Spleen (tissue), 11 donors: ENCODE measurements around the gene SREBF1. TPM values are rescaled to one million over a fixed set of nuclear protein-coding genes. Genes with fewer than 3 reads are reported as not detected.

Experiments used
- DNase-seq: peaks from one replicate; pipeline ENCODE4 v3.0.0-alpha.2; 2020
- H3K27ac ChIP-seq, 8 donors: fragments of 200-600 bp; sonication (generic) in 7 of 8; 1 replicate in 4 of 8; 2 replicates in 4 of 8; pipeline versions ENCODE4 v1.5.0 to v1.8.0; 2016 to 2021; ENCODE audit warnings: inconsistent platforms in 4 of 8, mild to moderate bottlenecking in 4 of 8, moderate library complexity in 1 of 8
- H3K27me3 ChIP-seq, 7 donors: fragments of 200-600 bp; sonication (generic) in 6 of 7; replicated peaks in 1 of 7; 1 replicate in 4 of 7; 2 replicates in 3 of 7; pipeline versions ENCODE4 v1.5.0 to v1.8.0; 2016 to 2021; ENCODE audit warnings: inconsistent platforms in 3 of 7, mild to moderate bottlenecking in 1 of 7
- H3K36me3 ChIP-seq, 6 donors: fragments of 200-600 bp; sonication (generic) in 5 of 6; 1 replicate in 4 of 6; 2 replicates in 2 of 6; pipeline versions ENCODE4 v1.5.0 to v1.8.0; 2016 to 2021; ENCODE audit warnings: inconsistent platforms in 2 of 6
- H3K4me1 ChIP-seq, 6 donors: fragments of 200-600 bp; sonication (generic) in 5 of 6; 1 replicate in 3 of 6; 2 replicates in 3 of 6; pipeline versions ENCODE4 v1.5.0 to v1.8.0; 2016 to 2021; ENCODE audit warnings: inconsistent platforms in 3 of 6
- H3K4me3 ChIP-seq, 8 donors: fragments of 200-600 bp; sonication (generic) in 7 of 8; 1 replicate in 4 of 8; 2 replicates in 4 of 8; pipeline versions ENCODE4 v1.5.0 to v1.8.0; 2016 to 2021; ENCODE audit warnings: inconsistent platforms in 4 of 8, mild to moderate bottlenecking in 4 of 8, moderate library complexity in 2 of 8
- H3K9me3 ChIP-seq, 8 donors: fragments of 200-600 bp; sonication (generic) in 7 of 8; 1 replicate in 4 of 8; 2 replicates in 4 of 8; pipeline versions ENCODE4 v1.5.0 to v1.8.0; 2016 to 2021; ENCODE audit warnings: inconsistent platforms in 4 of 8
- POLR2A ChIP-seq, 3 donors: fragments of 450-650 bp; IDR thresholded peaks; one replicate each; pipeline ENCODE4 v1.5.1; 2017; ENCODE audit warnings: antibody characterized with exemption in 3 of 3, mild to moderate bottlenecking in 1 of 3
- POLR2AphosphoS5 ChIP-seq, 3 donors: sonication (generic); formaldehyde crosslinking; IDR thresholded peaks; one replicate each; pipeline ENCODE4 v1.5.1; 2017; ENCODE audit warnings: antibody characterized with exemption in 3 of 3
- WGBS, 5 donors: extraction: QIAGEN DNeasy Blood & Tissue Kit in 3 of 5; methylation state at CpG; one replicate each; pipeline versions ENCODE4 v1.1.5 to v1.1.7; 2013 to 2018; 5-methylcytosine and 5-hydroxymethylcytosine counted together
- intact Hi-C: fragments of 100-400 bp; cut with DNase I; formaldehyde crosslinking; loops from one replicate; pipeline ENCODE4 v1.15.0; 2023; ENCODE audit warnings: low total_unique reads
- polyA plus RNA-seq, 3 donors: library from polyadenylated mRNA; stranded (reverse); fragments of 200-250 nt; gene quantifications; one replicate each; pipeline ENCODE4 v1.2.1, GENCODE V29; 2013
- total RNA-seq, 7 donors: library from RNA; depleted of rRNA in 3 of 7; stranded (reverse); fragments of >200 nt in 3 of 7; fragmentation: NEBNext Ultra II Directional in 4 of 7; extraction: Animal tissue kit (Norgen Biotek cat#: 25700) in 4 of 7; gene quantifications; one replicate each; pipeline versions ENCODE4 v1.1.0 to v1.2.1, GENCODE V29; 2016 to 2021
- TF ChIP-seq, protein P1 (sequence below), 11 experiments: fragments of 200-600 bp in 7 of 11; fragments of 450-650 bp in 4 of 11; sonication (generic) in 4 of 11; IDR thresholded peaks in 8 of 11; conservative IDR thresholded peaks in 3 of 11; 1 replicate in 7 of 11; 2 replicates in 4 of 11; pipeline versions ENCODE4 v1.4.0 to v1.8.0; 2016 to 2021; ENCODE audit warnings: antibody characterized with exemption in 11 of 11, inconsistent platforms in 4 of 11, mild to moderate bottlenecking in 1 of 11
- donor health status: healthy with polysubstance abuse.
- donor health status: DM: no; HTN: no; CAD: no; lungs with moderate emphysema.
- donor health status: DM: no; HTN: no; CAD: no.
- donor health status: Bipolar disorder and iron deficiency.
- donor health status: healthy.
- donor health status: DM: no; HTN: no; CAD: no.
- donor health status: DM: yes; HTN: yes; CAD: no.

Gene SREBF1
- total and polyA plus RNA-seq, 10 donors = 25.0 to 74.8 (median 48.0) TPM

- 47 to 70% (median 55%) methylated on average over 3 of the region's 3 CpGs for WGBS, 5 donors
- peak overlapping the region in 7 of 8 donors; percentile 70 to 85 (median 79) for H3K4me3 ChIP-seq
- intact Hi-C loops = no loop called here
- no peaks in the 10 kb centered on the region for H3K27me3 ChIP-seq
- peaks cover 64 to 96% (median 81%) of the 10 kb centered on the region in 6 donors for H3K4me1 ChIP-seq
- no peak for TF ChIP-seq POLR2AphosphoS5 (IDR thresholded peaks at IDR 0.05)
- no peak for TF ChIP-seq POLR2A (IDR thresholded peaks at IDR 0.05)
- TF ChIP-seq, protein P1, sequence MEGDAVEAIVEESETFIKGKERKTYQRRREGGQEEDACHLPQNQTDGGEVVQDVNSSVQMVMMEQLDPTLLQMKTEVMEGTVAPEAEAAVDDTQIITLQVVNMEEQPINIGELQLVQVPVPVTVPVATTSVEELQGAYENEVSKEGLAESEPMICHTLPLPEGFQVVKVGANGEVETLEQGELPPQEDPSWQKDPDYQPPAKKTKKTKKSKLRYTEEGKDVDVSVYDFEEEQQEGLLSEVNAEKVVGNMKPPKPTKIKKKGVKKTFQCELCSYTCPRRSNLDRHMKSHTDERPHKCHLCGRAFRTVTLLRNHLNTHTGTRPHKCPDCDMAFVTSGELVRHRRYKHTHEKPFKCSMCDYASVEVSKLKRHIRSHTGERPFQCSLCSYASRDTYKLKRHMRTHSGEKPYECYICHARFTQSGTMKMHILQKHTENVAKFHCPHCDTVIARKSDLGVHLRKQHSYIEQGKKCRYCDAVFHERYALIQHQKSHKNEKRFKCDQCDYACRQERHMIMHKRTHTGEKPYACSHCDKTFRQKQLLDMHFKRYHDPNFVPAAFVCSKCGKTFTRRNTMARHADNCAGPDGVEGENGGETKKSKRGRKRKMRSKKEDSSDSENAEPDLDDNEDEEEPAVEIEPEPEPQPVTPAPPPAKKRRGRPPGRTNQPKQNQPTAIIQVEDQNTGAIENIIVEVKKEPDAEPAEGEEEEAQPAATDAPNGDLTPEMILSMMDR (IDR thresholded peaks at IDR 0.05 in 8 of 11, conservative IDR thresholded peaks at IDR 0.05 in 3 of 11) = no peak
- H3K27ac ChIP-seq = peak overlapping the region; percentile 91 to 99 (median 98)
- peaks cover 0 to under 1% (median 0%) of the 10 kb centered on the region in 6 donors for H3K36me3 ChIP-seq
- no peaks in the 10 kb centered on the region for H3K9me3 ChIP-seq
- no peak for DNase-seq
These were observed 615 bp upstream of the SREBF1 start for GRCh38 chr17:17837380-17837821.

DNA sequence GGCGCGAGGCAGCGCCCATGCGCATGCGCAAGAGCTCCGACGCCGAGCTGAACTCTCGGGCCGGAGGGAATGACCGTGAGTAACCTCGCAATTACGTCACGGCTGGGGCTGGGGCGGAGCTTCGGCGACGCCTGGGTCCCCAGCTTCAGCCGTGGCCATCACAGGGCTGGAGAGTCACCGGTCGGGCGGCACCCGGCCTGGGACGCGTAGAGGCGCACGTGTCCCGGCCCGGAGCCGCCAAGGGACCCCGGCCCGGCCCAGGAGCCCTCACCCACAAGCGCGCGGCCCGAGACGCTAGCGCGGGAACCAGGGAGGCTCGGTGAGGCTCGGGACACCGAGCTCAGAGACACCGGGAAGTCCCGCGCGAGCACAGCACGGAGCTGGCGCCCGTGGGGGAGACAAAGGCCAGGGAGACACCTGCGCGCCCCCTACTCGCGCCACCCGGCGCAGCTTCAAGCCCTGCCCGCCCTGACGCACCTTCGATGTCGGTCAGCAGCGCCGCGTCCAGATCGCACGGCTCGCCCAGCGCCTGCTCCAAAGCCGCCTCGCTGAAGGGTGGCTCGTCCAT, 452 bp downstream of the SREBF1 start:
- TF ChIP-seq POLR2AphosphoS5 (IDR thresholded peaks at IDR 0.05) (peak; percentile 99 to 100 (median 99)), POLR2A (IDR thresholded peaks at IDR 0.05) (peak; percentile 93 to 98 (median 94))
- TF ChIP-seq, protein P1 (IDR thresholded peaks at IDR 0.05 in 8 of 11, conservative IDR thresholded peaks at IDR 0.05 in 3 of 11) = peak in 1 of 11 experiments; percentile 16
- intact Hi-C loops = no loop called here
- Histone ChIP-seq H3K4me1 (peaks cover 60 to 96% (median 76%) of the 10 kb centered on the region in 6 donors), H3K9me3 (no peaks in the 10 kb centered on the region), H3K27ac (peak overlapping the region; percentile 91 to 99 (median 98)), H3K36me3 (peaks cover 0 to 11% (median 0%) of the 10 kb centered on the region in 6 donors), H3K4me3 (peak overlapping the region; percentile 64 to 85 (median 77)), H3K27me3 (no peaks in the 10 kb centered on the region)
- DNase-seq = peak; percentile 100
- 0 to 2% (median 0%) methylated on average over 13 to 69 of the region's 69 CpGs for WGBS, 5 donors

GRCh38 chr17:17835415-17836249, 1.2 kb downstream of the SREBF1 start:
- Histone ChIP-seq H3K36me3 (peaks cover 0 to 17% (median 0%) of the 10 kb centered on the region in 6 donors), H3K4me1 (peaks cover 54 to 96% (median 73%) of the 10 kb centered on the region in 6 donors), H3K4me3 (peak overlapping the region; percentile 64 to 85 (median 77)), H3K27ac (peak overlapping the region; percentile 91 to 99 (median 98)), H3K9me3 (no peaks in the 10 kb centered on the region), H3K27me3 (no peaks in the 10 kb centered on the region)
- 30 to 36% (median 34%) methylated on average over 24 to 25 of the region's 25 CpGs for WGBS, 5 donors
- intact Hi-C loops = no loop called here
- DNase-seq = no peak
- TF ChIP-seq POLR2A (IDR thresholded peaks at IDR 0.05) = no peak
- no peak for TF ChIP-seq POLR2AphosphoS5 (IDR thresholded peaks at IDR 0.05)
- TF ChIP-seq, protein P1 (IDR thresholded peaks at IDR 0.05 in 8 of 11, conservative IDR thresholded peaks at IDR 0.05 in 3 of 11) = no peak

DNA sequence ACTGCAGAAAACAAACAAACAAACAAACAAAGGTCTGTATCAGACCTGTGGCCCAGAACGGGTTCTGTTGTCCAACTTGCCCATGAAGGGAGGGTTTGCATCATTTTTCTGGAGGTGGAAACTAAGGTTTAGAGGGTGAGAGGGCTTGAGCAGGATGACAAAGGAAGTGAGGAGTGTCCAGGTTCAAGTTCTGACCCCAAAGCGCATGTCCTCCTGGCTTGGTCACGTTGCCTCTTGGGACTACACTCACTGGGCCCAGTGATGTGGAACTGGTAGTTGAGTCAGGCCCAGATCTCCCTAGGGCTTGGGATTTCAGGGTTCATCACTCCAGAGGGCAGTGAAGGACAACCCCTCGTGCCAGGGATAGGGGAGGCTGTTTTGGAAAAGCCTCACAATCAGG, 1.8 kb downstream of the SREBF1 start:
- Histone ChIP-seq H3K36me3 (peaks cover 0 to 17% (median 0%) of the 10 kb centered on the region in 6 donors), H3K9me3 (no peaks in the 10 kb centered on the region), H3K4me3 (peak overlapping the region in 2 of 8 donors; percentile 75 to 85), H3K4me1 (peaks cover 51 to 96% (median 73%) of the 10 kb centered on the region in 6 donors), H3K27me3 (no peaks in the 10 kb centered on the region), H3K27ac (peak overlapping the region in 6 of 8 donors; percentile 97 to 99 (median 98))
- intact Hi-C loops = no loop called here
- 71 to 88% (median 73%) methylated on average over 4 of the region's 4 CpGs for WGBS, 5 donors
- no peak for DNase-seq
- TF ChIP-seq POLR2AphosphoS5 (IDR thresholded peaks at IDR 0.05) (no peak), POLR2A (IDR thresholded peaks at IDR 0.05) (no peak)
- TF ChIP-seq, protein P1 (IDR thresholded peaks at IDR 0.05 in 8 of 11, conservative IDR thresholded peaks at IDR 0.05 in 3 of 11) = no peak
